HEK293 (cell line): ENCODE data around the gene ARNT2.
A peak's percentile ranks its signal among the peaks of the same experiment; 100 is the strongest.

Experiments used
- CTCF ChIA-PET: fragments of 350-600 bp; formaldehyde crosslinking; extraction: SDS; loops from one replicate; lab custom pipeline; 2021; ENCODE audit warnings: antibody characterized with exemption; lab: Yijun Ruan, JAX
- POLR2A ChIA-PET: fragments of 300-600 bp; formaldehyde crosslinking; extraction: SDS; loops from one replicate; lab custom pipeline; 2020; ENCODE audit warnings: antibody characterized with exemption, inconsistent platforms; lab: Yijun Ruan, JAX
- H3K27ac ChIP-seq: fragments of 200-500 bp; sonication (Bioruptor generic); 2 replicates; pipeline ENCODE4 v1.5.1; 2014; ENCODE audit warnings: low read depth, low read length, control low read depth, inconsistent platforms; ENCODE audit errors: extremely low read depth
- H3K36me3 ChIP-seq, 2 experiments: fragments of 200-500 bp in 1 of 2; sonication (Bioruptor generic) in 1 of 2; 1 replicate in 1 of 2; 2 replicates in 1 of 2; pipeline ENCODE4 v1.5.1; 2014 to 2017; ENCODE audit warnings: inconsistent platforms in 2 of 2, low read length in 2 of 2; ENCODE audit not compliant: control insufficient read depth in 2 of 2, insufficient read depth in 1 of 2
- H3K4me1 ChIP-seq: fragments of 200-500 bp; sonication (Bioruptor generic); 2 replicates; pipeline ENCODE4 v1.5.1; 2014; ENCODE audit warnings: mild to moderate bottlenecking, low read length, inconsistent platforms; ENCODE audit not compliant: control insufficient read depth, insufficient read depth
- H3K4me3 ChIP-seq: 2 replicates; pipeline ENCODE4 v1.5.1; 2011; ENCODE audit warnings: low read depth, mild to moderate bottlenecking, control low read depth, low read length, moderate library complexity
- H3K9me3 ChIP-seq: fragments of 200-500 bp; sonication (Bioruptor generic); 2 replicates; pipeline ENCODE4 v1.5.1; 2014; ENCODE audit warnings: low read depth, low read length, inconsistent platforms; ENCODE audit not compliant: control insufficient read depth, insufficient read depth
- HOXD13 ChIP-seq: sonication (generic); formaldehyde crosslinking; IDR thresholded peaks from 2 replicates; pipeline ENCODE4 v1.8.0; 2022; ENCODE audit warnings: missing genetic modification reagents, borderline replicate concordance
- RBAK ChIP-seq: fragments of 450-650 bp; formaldehyde crosslinking; IDR thresholded peaks from 2 replicates; pipeline ENCODE4 v1.5.1; 2016; ENCODE audit warnings: missing biosample characterization, missing genetic modification characterization
- ZFP3 ChIP-seq: fragments of 450-650 bp; formaldehyde crosslinking; IDR thresholded peaks from 2 replicates; pipeline ENCODE4 v1.5.1; 2016; ENCODE audit warnings: low read depth, missing biosample characterization, missing genetic modification characterization
- ZFP69B ChIP-seq: fragments of 450-650 bp; formaldehyde crosslinking; IDR thresholded peaks from 2 replicates; pipeline ENCODE4 v1.5.1; 2016; ENCODE audit warnings: missing biosample characterization, missing genetic modification characterization
- ZNF121 ChIP-seq: fragments of 450-650 bp; formaldehyde crosslinking; IDR thresholded peaks from 2 replicates; pipeline ENCODE4 v1.5.1; 2016; ENCODE audit warnings: missing biosample characterization, missing genetic modification characterization
- ZNF184 ChIP-seq: fragments of 450-650 bp; IDR thresholded peaks from 2 replicates; pipeline ENCODE4 v1.5.1; 2018; ENCODE audit warnings: missing biosample characterization, mild to moderate bottlenecking, missing genetic modification characterization
- ZNF19 ChIP-seq: fragments of 450-650 bp; formaldehyde crosslinking; IDR thresholded peaks from 2 replicates; pipeline ENCODE4; 2016; ENCODE audit warnings: missing biosample characterization, missing genetic modification characterization, low read depth
- ZNF2 ChIP-seq: fragments of 450-650 bp; formaldehyde crosslinking; IDR thresholded peaks from 2 replicates; pipeline ENCODE4 v1.5.1; 2016; ENCODE audit warnings: missing biosample characterization, missing genetic modification characterization
- ZNF366 ChIP-seq: fragments of 450-650 bp; formaldehyde crosslinking; conservative IDR thresholded peaks from 2 replicates; pipeline ENCODE4 v1.5.1; 2016; ENCODE audit warnings: missing biosample characterization, missing genetic modification characterization
- ZNF513 ChIP-seq: fragments of 450-650 bp; IDR thresholded peaks from 2 replicates; pipeline ENCODE4 v1.5.1; 2018; ENCODE audit warnings: missing biosample characterization, missing genetic modification characterization
- ZNF580 ChIP-seq: fragments of 450-650 bp; formaldehyde crosslinking; IDR thresholded peaks from 2 replicates; pipeline ENCODE4 v1.5.1; 2016; ENCODE audit warnings: missing biosample characterization, missing genetic modification characterization
- ZNF621 ChIP-seq: fragments of 450-650 bp; formaldehyde crosslinking; IDR thresholded peaks from 2 replicates; pipeline ENCODE4 v1.5.1; 2017; ENCODE audit warnings: missing biosample characterization, missing genetic modification characterization
- ZNF623 ChIP-seq: fragments of 450-650 bp; formaldehyde crosslinking; IDR thresholded peaks from 2 replicates; pipeline ENCODE4 v1.5.1; 2016; ENCODE audit warnings: missing biosample characterization, missing genetic modification characterization
- ZNF626 ChIP-seq: fragments of 450-650 bp; sonication (Bioruptor Pico); formaldehyde crosslinking; IDR thresholded peaks from 2 replicates; pipeline ENCODE4 v1.5.1; 2018; ENCODE audit warnings: missing biosample characterization, missing genetic modification characterization, inconsistent platforms
- ZNF654 ChIP-seq: fragments of 450-650 bp; formaldehyde crosslinking; IDR thresholded peaks from 2 replicates; pipeline ENCODE4 v1.5.1; 2016; ENCODE audit warnings: low read depth, missing biosample characterization, missing genetic modification characterization
- ZNF837 ChIP-seq: fragments of 450-650 bp; formaldehyde crosslinking; IDR thresholded peaks from 2 replicates; pipeline ENCODE4 v1.5.1; 2016; ENCODE audit warnings: missing biosample characterization, missing genetic modification characterization
- TF ChIP-seq, protein P1 (sequence below): fragments of 450-650 bp; formaldehyde crosslinking; IDR thresholded peaks from 2 replicates; pipeline ENCODE4 v1.5.1; 2016; ENCODE audit warnings: missing biosample characterization, missing genetic modification characterization
- TF ChIP-seq, protein P2 (sequence below): fragments of 450-650 bp; formaldehyde crosslinking; IDR thresholded peaks from 2 replicates; pipeline ENCODE4 v1.5.1; 2017; ENCODE audit warnings: missing biosample characterization, missing genetic modification characterization
- TF ChIP-seq, protein P3 (sequence below): fragments of 450-650 bp; formaldehyde crosslinking; IDR thresholded peaks from 2 replicates; pipeline ENCODE4 v1.5.1; 2016; ENCODE audit warnings: missing biosample characterization, missing genetic modification characterization
- TF ChIP-seq, protein P4 (sequence below): fragments of 450-650 bp; formaldehyde crosslinking; conservative IDR thresholded peaks from 2 replicates; pipeline ENCODE4 v1.5.1; 2016; ENCODE audit warnings: low read depth, missing biosample characterization, missing genetic modification characterization

Gene ARNT2

DNA sequence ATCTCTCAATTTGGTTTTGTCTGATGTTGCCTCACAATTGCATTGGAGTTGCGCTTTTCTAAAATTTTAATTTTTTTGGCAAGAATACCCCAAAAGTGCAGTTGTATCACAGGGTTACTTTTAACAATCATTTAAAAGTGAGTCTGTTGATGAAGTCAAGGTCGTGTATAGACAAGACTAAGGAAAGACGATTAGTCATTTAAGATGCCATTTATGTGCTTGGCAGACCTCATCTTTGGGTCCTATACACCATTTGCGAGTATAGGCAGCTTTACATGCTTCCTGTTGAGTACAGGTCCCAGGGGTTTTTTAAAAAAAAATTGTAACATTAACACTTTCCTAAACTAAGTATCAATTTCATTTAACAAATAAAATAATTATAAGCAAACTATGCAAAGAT lies 12.5 kb downstream of the ARNT2 start:
- Histone ChIP-seq H3K4me3 (no peak overlapping the region), H3K36me3 (no peaks in the 10 kb centered on the region), H3K4me1 (no peaks in the 10 kb centered on the region), H3K27ac (no peak overlapping the region), H3K9me3 (no peaks in the 10 kb centered on the region)
- TF ChIP-seq, protein P1, sequence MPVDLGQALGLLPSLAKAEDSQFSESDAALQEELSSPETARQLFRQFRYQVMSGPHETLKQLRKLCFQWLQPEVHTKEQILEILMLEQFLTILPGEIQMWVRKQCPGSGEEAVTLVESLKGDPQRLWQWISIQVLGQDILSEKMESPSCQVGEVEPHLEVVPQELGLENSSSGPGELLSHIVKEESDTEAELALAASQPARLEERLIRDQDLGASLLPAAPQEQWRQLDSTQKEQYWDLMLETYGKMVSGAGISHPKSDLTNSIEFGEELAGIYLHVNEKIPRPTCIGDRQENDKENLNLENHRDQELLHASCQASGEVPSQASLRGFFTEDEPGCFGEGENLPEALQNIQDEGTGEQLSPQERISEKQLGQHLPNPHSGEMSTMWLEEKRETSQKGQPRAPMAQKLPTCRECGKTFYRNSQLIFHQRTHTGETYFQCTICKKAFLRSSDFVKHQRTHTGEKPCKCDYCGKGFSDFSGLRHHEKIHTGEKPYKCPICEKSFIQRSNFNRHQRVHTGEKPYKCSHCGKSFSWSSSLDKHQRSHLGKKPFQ, result no peak
- TF ChIP-seq ZNF626 (tag by site-specific recombination) (no peak), ZNF580 (tag by site-specific recombination) (no peak), ZNF623 (no peak), ZFP3 (tag by site-specific recombination) (no peak)
- ChIA-PET CTCF (no interaction called here), POLR2A (no interaction called here)

GRCh38 chr15:80418892-80419537 lies 14.8 kb downstream of the ARNT2 start:
- Histone ChIP-seq H3K4me1 (no peaks in the 10 kb centered on the region), H3K27ac (no peak overlapping the region), H3K36me3 (no peaks in the 10 kb centered on the region), H3K9me3 (no peaks in the 10 kb centered on the region), H3K4me3 (no peak overlapping the region)
- ChIA-PET CTCF (interaction anchor here (0.6 to 2.9 kb wide), 18 partner anchors 8 to 1884 kb away, joined by 3 to 25 read pairs (median 4); partner anchors contain the start of gene CEMIP), POLR2A (no interaction called here)
- TF ChIP-seq ZNF2 (tag by site-specific recombination), result 0 out of 2 replicates have a peak, but pooled peaks have one; percentile 38
- no peak for TF ChIP-seq HOXD13 (CRISPR knock-in tag)
- TF ChIP-seq, protein P2, sequence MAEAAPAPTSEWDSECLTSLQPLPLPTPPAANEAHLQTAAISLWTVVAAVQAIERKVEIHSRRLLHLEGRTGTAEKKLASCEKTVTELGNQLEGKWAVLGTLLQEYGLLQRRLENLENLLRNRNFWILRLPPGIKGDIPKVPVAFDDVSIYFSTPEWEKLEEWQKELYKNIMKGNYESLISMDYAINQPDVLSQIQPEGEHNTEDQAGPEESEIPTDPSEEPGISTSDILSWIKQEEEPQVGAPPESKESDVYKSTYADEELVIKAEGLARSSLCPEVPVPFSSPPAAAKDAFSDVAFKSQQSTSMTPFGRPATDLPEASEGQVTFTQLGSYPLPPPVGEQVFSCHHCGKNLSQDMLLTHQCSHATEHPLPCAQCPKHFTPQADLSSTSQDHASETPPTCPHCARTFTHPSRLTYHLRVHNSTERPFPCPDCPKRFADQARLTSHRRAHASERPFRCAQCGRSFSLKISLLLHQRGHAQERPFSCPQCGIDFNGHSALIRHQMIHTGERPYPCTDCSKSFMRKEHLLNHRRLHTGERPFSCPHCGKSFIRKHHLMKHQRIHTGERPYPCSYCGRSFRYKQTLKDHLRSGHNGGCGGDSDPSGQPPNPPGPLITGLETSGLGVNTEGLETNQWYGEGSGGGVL (tag by site-specific recombination), result no peak
- TF ChIP-seq, protein P3, sequence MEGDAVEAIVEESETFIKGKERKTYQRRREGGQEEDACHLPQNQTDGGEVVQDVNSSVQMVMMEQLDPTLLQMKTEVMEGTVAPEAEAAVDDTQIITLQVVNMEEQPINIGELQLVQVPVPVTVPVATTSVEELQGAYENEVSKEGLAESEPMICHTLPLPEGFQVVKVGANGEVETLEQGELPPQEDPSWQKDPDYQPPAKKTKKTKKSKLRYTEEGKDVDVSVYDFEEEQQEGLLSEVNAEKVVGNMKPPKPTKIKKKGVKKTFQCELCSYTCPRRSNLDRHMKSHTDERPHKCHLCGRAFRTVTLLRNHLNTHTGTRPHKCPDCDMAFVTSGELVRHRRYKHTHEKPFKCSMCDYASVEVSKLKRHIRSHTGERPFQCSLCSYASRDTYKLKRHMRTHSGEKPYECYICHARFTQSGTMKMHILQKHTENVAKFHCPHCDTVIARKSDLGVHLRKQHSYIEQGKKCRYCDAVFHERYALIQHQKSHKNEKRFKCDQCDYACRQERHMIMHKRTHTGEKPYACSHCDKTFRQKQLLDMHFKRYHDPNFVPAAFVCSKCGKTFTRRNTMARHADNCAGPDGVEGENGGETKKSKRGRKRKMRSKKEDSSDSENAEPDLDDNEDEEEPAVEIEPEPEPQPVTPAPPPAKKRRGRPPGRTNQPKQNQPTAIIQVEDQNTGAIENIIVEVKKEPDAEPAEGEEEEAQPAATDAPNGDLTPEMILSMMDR (tag by site-specific recombination), result peak; percentile 27; the same call in 1 of the 2 replicates
- peak; percentile 41 for TF ChIP-seq ZNF654
- no peak for TF ChIP-seq ZFP69B
- TF ChIP-seq ZNF366 (tag by site-specific recombination), result no peak

GRCh38 chr15:80419546-80419945 lies 15.4 kb downstream of the ARNT2 start:
- Histone ChIP-seq H3K27ac (no peak overlapping the region), H3K4me1 (no peaks in the 10 kb centered on the region), H3K9me3 (no peaks in the 10 kb centered on the region), H3K36me3 (no peaks in the 10 kb centered on the region), H3K4me3 (no peak overlapping the region)
- CTCF ChIA-PET, result interaction anchor here (1.0 to 2.9 kb wide), 6 partner anchors 9 to 179 kb away, joined by 3 to 25 read pairs (median 9); no protein-coding TSS in a partner anchor
- POLR2A ChIA-PET, result no interaction called here
- TF ChIP-seq ZNF837 (tag by site-specific recombination) (no peak), ZNF513 (tag by site-specific recombination) (no peak), ZNF19 (tag by site-specific recombination) (no peak), ZNF184 (tag by site-specific recombination) (no peak), RBAK (tag by site-specific recombination) (no peak), ZNF121 (no peak), ZNF621 (tag by site-specific recombination) (no peak)
- TF ChIP-seq, protein P4, sequence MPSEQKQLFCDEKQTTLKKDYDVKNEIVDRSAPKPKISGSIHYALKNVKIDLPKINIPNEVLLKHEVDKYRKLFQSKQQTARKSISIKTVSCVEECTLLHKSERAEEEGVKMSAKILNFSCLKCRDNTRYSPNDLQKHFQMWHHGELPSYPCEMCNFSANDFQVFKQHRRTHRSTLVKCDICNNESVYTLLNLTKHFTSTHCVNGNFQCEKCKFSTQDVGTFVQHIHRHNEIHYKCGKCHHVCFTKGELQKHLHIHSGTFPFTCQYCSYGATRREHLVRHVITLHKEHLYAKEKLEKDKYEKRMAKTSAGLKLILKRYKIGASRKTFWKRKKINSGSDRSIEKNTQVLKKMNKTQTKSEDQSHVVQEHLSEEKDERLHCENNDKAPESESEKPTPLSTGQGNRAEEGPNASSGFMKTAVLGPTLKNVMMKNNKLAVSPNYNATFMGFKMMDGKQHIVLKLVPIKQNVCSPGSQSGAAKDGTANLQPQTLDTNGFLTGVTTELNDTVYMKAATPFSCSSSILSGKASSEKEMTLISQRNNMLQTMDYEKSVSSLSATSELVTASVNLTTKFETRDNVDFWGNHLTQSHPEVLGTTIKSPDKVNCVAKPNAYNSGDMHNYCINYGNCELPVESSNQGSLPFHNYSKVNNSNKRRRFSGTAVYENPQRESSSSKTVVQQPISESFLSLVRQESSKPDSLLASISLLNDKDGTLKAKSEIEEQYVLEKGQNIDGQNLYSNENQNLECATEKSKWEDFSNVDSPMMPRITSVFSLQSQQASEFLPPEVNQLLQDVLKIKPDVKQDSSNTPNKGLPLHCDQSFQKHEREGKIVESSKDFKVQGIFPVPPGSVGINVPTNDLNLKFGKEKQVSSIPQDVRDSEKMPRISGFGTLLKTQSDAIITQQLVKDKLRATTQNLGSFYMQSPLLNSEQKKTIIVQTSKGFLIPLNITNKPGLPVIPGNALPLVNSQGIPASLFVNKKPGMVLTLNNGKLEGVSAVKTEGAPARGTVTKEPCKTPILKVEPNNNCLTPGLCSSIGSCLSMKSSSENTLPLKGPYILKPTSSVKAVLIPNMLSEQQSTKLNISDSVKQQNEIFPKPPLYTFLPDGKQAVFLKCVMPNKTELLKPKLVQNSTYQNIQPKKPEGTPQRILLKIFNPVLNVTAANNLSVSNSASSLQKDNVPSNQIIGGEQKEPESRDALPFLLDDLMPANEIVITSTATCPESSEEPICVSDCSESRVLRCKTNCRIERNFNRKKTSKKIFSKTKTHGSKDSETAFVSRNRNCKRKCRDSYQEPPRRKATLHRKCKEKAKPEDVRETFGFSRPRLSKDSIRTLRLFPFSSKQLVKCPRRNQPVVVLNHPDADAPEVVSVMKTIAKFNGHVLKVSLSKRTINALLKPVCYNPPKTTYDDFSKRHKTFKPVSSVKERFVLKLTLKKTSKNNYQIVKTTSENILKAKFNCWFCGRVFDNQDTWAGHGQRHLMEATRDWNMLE (tag by site-specific recombination), result no peak
